HUES6 (cell line): ENCODE measurements around the gene GMDS.

Experiments used
- H3K27ac ChIP-seq: 2 replicates; pipeline ENCODE4 v1.7.0; 2013; ENCODE audit warnings: low read depth, mild to moderate bottlenecking, low read length, inconsistent platforms
- H3K27me3 ChIP-seq: 2 replicates; pipeline ENCODE4 v1.6.1; 2013; ENCODE audit warnings: low read length; ENCODE audit not compliant: control insufficient read depth, insufficient read depth
- H3K36me3 ChIP-seq: 2 replicates; pipeline ENCODE4 v1.6.1; 2013; ENCODE audit warnings: low read length; ENCODE audit not compliant: control insufficient read depth, insufficient read depth
- H3K4me1 ChIP-seq: 2 replicates; pipeline ENCODE4 v1.6.1; 2013; ENCODE audit warnings: low read length; ENCODE audit not compliant: control insufficient read depth, insufficient read depth
- H3K4me3 ChIP-seq: 2 replicates; pipeline ENCODE4 v1.5.1; 2013; ENCODE audit warnings: low read depth, low read length
- H3K9ac ChIP-seq: one replicate; pipeline ENCODE4 v1.6.1; 2013; ENCODE audit warnings: mild to moderate bottlenecking, low read length
- H3K9me3 ChIP-seq: 2 replicates; pipeline ENCODE4 v1.6.1; 2013; ENCODE audit warnings: low read depth, low read length; ENCODE audit not compliant: control insufficient read depth, insufficient read depth

Gene GMDS

DNA sequence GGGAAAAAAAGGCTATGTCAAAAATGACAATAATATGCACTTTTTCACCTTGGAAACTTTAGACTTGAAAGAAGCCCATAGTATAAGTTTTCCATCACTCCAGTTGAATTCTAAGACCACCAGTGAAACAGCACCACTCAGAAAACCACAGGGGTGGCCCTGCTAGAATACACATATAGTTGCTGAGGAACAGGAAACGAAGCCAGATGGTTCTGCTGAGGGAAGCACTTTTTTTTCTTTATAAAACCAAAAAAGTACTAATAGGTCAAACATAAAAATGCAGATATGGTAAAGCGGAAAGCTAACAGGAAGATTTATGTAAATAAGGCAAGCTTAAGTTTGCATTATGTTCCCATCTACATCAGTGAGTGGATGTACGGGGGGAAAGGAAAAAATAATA lies 331.8 kb downstream of the GMDS start:
- Histone ChIP-seq H3K4me3 (no peak overlapping the region), H3K27ac (no peak overlapping the region), H3K4me1 (peaks cover 13% of the 10 kb centered on the region), H3K9me3 (no peaks in the 10 kb centered on the region), H3K9ac (no peak overlapping the region), H3K27me3 (no peaks in the 10 kb centered on the region), H3K36me3 (no peaks in the 10 kb centered on the region)

DNA sequence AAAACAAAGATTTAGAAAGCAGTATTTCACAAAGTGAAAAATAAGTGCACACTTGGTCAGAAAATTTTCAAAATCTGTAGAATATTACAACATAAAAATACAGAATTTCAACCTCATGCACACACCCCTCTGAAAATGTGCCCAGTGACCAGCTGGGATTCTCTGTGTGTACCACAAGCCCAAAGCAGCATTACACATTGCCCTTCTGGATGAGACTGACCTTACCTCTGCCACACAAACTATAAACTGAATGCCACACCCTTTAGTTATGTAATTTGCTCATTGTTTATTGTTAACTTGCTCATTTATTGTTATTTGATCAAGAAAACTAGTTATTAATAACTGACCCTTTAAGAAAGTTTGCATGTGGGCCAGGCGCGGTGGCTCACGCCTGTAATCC lies 332.7 kb downstream of the GMDS start:
- Histone ChIP-seq H3K36me3 (no peaks in the 10 kb centered on the region), H3K27me3 (no peaks in the 10 kb centered on the region), H3K9ac (no peak overlapping the region), H3K4me3 (no peak overlapping the region), H3K27ac (no peak overlapping the region), H3K4me1 (peaks cover 15% of the 10 kb centered on the region), H3K9me3 (no peaks in the 10 kb centered on the region)

DNA sequence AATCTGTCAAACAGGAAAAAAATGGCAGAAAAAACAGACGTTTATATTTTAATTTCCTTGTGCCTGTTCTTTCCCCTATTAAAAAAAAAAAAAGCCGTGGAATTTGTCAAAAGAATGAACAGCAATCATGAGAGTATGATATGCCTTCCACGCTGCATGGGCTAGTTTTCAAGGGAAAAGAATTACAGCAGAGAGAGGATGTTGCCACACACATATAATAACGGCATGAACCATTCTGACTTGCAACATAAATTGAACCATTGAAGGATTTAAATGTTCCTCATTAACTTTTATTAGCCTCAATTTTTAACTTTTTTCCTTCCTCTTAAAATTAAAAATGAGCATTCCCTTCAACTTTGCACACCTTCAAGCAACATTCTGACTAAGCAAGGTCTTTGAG lies 333.9 kb downstream of the GMDS start:
- no peak overlapping the region for H3K27ac ChIP-seq
- H3K9ac ChIP-seq = no peak overlapping the region
- peaks cover 17% of the 10 kb centered on the region for H3K4me1 ChIP-seq
- no peak overlapping the region for H3K4me3 ChIP-seq
- H3K9me3 ChIP-seq = no peaks in the 10 kb centered on the region
- H3K36me3 ChIP-seq = no peaks in the 10 kb centered on the region
- no peaks in the 10 kb centered on the region for H3K27me3 ChIP-seq

DNA sequence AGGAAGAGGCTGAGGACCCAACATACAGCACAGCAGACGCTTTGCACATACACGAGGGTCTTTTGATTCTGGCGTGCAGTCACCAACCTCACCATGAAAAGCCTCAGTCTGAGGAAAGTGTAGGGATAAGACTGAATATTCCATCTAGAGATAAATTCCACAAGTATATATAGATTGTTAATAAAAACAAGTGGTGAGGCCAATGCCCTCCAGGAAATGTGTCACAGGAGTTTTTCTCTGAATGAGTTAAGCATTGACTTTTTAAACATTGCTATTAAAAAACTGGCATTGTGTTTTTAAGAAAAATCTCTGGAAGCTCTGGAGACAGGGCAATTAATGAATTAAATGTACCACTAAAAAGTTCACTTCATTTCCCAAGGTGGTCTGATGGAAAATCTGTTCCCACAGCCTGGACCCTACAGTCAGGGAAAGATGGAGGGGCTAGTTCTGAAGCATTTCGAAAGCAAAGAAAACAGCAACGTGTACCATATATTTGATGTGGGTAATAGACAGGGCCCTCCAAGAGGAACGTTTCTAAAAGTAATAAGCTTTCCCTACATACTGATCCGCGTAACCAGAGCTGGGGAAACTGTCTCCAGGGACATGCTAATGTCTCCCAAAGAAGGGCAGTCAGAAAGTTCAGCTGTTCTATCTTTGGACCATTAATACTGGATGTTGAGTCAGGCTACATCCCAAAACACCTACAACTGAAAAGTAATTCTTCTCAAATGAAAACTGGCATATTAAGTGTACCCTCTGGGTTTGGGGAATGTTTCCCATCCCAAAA lies 334.6 kb downstream of the GMDS start:
- Histone ChIP-seq H3K27ac (no peak overlapping the region), H3K9ac (no peak overlapping the region), H3K4me3 (no peak overlapping the region), H3K27me3 (no peaks in the 10 kb centered on the region), H3K9me3 (no peaks in the 10 kb centered on the region), H3K36me3 (no peaks in the 10 kb centered on the region), H3K4me1 (peaks cover 22% of the 10 kb centered on the region)

DNA sequence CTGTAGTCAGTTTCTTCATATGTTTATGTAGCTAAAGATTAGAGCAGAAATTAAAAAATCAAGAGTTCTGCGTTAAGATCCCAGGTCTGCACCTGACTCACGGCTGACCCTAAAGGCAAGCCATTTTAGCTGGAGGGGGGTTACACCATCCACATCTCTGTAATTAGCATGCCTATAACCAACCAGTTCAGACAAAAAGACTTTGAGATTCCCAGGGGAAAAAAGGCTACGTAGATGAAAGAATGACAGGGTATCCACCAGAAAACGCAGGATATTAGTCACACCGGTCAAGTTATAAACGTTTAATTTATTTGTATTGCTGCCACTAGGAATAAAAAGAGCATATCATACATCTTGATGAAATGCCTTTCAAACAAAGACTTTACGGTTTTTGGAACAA lies 336.6 kb downstream of the GMDS start:
- no peaks in the 10 kb centered on the region for H3K36me3 ChIP-seq
- no peak overlapping the region for H3K9ac ChIP-seq
- no peaks in the 10 kb centered on the region for H3K9me3 ChIP-seq
- H3K4me1 ChIP-seq = peaks cover 36% of the 10 kb centered on the region
- H3K4me3 ChIP-seq = no peak overlapping the region
- H3K27ac ChIP-seq = no peak overlapping the region
- H3K27me3 ChIP-seq = no peaks in the 10 kb centered on the region

DNA sequence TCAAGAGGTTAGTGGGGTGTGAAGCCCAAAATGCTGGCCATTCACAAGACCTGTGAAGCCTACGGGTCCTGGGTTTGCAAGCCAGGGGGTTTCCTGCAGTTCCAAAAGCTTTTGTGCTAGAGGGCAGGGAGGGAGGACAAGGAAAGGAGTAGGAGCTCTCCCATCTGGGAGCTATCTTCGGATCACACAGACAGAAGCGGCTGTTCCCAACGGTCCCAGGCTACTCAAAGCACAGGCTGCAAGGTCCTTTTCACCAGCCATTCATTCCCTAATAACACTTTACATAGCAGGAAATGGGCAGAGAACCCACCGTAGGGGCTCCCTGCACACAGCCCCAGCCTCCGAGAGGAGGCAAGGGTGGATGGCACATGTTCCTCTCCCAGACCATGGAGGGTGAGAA lies 338.8 kb downstream of the GMDS start:
- H3K9me3 ChIP-seq = no peaks in the 10 kb centered on the region
- H3K36me3 ChIP-seq = no peaks in the 10 kb centered on the region
- no peak overlapping the region for H3K4me3 ChIP-seq
- no peaks in the 10 kb centered on the region for H3K27me3 ChIP-seq
- no peak overlapping the region for H3K9ac ChIP-seq
- H3K4me1 ChIP-seq = peaks cover 41% of the 10 kb centered on the region
- no peak overlapping the region for H3K27ac ChIP-seq

DNA sequence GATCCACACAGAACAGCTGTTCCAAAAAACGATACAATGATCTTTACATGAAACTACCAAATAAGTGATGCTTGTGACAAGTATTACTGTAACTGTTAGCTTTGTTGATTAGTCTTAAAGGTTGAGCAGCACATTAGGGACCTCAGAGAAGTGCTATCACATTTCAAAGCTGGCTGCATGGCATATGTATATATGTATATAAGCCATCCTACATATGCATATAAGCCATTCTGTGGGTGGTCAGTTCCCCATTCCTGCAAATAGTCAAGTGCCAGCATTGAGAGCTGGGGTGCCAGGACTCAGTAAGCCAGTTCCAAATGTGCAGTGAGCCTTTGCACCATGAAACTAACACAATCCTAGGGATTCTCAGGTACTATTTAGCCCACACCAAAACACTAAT lies 339.4 kb downstream of the GMDS start:
- Histone ChIP-seq H3K4me1 (peaks cover 43% of the 10 kb centered on the region), H3K4me3 (no peak overlapping the region), H3K27me3 (no peaks in the 10 kb centered on the region), H3K36me3 (no peaks in the 10 kb centered on the region), H3K9me3 (no peaks in the 10 kb centered on the region), H3K27ac (no peak overlapping the region), H3K9ac (no peak overlapping the region)

DNA sequence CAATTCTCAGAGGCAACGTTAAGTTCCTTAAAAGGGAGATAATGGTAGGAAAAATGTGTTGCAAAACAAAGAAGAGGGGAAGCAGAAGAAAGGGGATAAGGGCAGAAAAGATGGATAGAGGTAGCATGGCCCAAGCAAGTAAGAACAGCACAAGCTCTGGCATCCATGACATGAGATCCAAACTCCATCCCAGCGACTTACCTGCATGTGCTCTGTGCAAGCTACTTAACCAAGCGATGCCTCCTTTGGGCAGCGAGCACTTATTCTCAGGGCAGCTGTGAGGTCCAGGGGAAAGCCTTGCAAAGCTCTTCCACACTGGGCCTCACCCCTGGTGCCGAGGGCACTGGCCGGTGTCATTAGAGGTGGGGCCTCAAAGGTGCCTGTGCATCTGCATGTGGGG lies 340.5 kb downstream of the GMDS start:
- Histone ChIP-seq H3K36me3 (no peaks in the 10 kb centered on the region), H3K4me3 (no peak overlapping the region), H3K27ac (no peak overlapping the region), H3K4me1 (peaks cover 43% of the 10 kb centered on the region), H3K9me3 (no peaks in the 10 kb centered on the region), H3K9ac (no peak overlapping the region), H3K27me3 (no peaks in the 10 kb centered on the region)

DNA sequence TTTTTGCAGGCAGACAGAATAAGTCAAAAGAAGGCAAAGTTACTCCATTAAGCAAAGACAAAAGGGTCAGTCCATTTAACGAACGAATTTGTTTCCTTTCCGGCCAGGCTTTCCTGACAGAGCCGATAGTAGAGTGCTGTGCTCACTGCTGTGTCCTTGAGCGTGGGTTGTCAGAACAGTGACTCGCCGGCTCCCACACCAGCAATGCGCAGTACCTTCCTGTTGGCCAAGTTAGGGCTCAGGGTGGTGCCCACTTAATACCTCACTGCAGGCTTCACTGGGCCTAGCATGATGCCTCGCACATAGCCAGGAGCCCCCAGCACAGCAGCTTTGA lies 341.0 kb downstream of the GMDS start:
- Histone ChIP-seq H3K36me3 (no peaks in the 10 kb centered on the region), H3K4me1 (peaks cover 42% of the 10 kb centered on the region), H3K27me3 (no peaks in the 10 kb centered on the region), H3K9me3 (no peaks in the 10 kb centered on the region), H3K9ac (no peak overlapping the region), H3K4me3 (no peak overlapping the region), H3K27ac (no peak overlapping the region)

DNA sequence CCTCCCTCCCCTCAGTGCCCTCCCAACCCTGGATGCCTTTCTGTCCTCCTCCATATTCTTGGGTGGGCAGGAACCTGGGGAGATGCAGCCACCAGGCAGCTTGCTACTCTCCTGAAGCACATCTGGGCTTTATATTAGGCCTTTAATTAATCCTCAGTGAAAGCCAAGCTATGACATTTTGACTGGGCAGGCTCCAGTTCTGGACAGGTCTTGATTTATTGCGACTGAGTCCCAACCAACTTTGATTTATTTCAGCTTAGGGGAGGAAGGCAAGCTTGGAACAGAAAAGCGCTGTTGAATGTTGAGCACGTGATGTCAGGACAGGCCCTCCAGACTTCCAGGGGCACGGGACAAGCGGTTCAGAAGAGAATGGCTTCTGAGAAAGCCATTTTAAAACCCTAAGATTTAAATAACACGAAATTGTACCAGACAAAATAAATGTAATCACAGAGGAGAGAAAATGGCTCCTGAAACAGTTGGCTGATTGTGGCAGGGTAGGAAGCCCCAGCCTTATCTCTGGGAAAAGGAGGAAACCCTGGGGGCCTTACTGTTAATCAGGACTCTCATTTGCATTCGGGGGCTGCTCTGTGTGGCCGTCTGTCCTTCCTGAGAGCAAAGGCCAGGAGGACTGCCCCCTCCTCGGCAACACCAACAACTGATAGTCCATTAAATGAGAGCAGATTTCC lies 341.5 kb downstream of the GMDS start:
- Histone ChIP-seq H3K4me3 (no peak overlapping the region), H3K9me3 (no peaks in the 10 kb centered on the region), H3K9ac (no peak overlapping the region), H3K27me3 (no peaks in the 10 kb centered on the region), H3K27ac (no peak overlapping the region; the same call in 1 of the 2 replicates), H3K4me1 (peaks cover 37% of the 10 kb centered on the region), H3K36me3 (no peaks in the 10 kb centered on the region)

DNA sequence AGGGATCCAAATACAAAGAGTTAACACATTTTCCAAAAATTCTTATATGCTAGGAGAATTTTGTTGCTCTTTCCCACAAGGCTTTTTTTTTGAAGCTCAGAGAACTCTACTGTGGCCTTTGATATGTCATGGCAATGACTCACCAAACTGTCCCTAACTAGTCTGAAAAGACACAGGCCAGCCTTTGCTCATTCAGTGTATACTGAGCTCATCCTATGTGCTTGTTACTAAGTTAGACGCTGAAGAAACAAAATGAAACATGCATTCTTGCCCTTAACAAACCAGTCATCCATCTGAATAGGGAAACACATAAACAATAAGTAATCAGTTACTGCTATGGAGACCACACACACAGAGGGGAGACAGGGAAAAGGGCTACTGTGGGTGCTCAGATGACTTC lies 343.8 kb downstream of the GMDS start:
- H3K4me1 ChIP-seq = peaks cover 28% of the 10 kb centered on the region
- H3K9me3 ChIP-seq = no peaks in the 10 kb centered on the region
- H3K27ac ChIP-seq = no peak overlapping the region
- no peak overlapping the region for H3K9ac ChIP-seq
- no peak overlapping the region for H3K4me3 ChIP-seq
- no peaks in the 10 kb centered on the region for H3K36me3 ChIP-seq
- no peaks in the 10 kb centered on the region for H3K27me3 ChIP-seq
